Fibroblast of pulmonary artery (primary cell): ENCODE results near the gene HSDL1.

Source experiments
- DNase-seq: peaks from one replicate; pipeline ENCODE4 v3.0.0-alpha.2; 2010; ENCODE audit warnings: low read depth
- H3K4me3 ChIP-seq: replicated peaks from 2 replicates; pipeline ENCODE4 v1.5.1; 2011; ENCODE audit warnings: low read depth, mild to moderate bottlenecking, control low read depth, low read length, moderate library complexity
- CTCF ChIP-seq: IDR thresholded peaks from 2 replicates; pipeline ENCODE4 v1.5.1; 2011; ENCODE audit warnings: mild to moderate bottlenecking, control low read depth, low read length, inconsistent platforms; ENCODE audit errors: missing control alignments

Gene HSDL1

DNA sequence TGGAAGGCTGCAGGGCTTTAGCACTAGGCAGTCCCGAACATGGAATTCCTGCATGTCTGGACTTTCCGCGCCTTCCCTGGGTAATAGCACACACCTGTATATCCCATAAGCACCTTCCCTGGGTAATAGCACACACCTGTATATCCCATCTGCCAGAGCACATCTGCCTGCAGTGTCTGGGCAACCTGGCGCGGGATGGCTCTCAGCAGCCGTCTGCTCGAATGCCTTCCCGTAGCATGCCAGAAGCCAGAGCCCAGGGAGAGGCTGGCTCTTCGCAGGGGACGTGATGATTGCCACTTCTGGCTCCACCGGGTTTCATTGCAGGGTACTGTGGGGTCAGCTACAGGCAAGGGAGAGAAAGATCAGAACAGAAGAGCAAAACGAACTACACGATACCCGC, 49.5 kb downstream of the HSDL1 start:
- no peak for TF ChIP-seq CTCF
- no peak for DNase-seq
- no peak overlapping the region for H3K4me3 ChIP-seq

- DNase-seq = no peak
- TF ChIP-seq CTCF = no peak
- H3K4me3 ChIP-seq = no peak overlapping the region
Observed at GRCh38 chr16:84093879-84094270, 51.1 kb downstream of the HSDL1 start.

DNA sequence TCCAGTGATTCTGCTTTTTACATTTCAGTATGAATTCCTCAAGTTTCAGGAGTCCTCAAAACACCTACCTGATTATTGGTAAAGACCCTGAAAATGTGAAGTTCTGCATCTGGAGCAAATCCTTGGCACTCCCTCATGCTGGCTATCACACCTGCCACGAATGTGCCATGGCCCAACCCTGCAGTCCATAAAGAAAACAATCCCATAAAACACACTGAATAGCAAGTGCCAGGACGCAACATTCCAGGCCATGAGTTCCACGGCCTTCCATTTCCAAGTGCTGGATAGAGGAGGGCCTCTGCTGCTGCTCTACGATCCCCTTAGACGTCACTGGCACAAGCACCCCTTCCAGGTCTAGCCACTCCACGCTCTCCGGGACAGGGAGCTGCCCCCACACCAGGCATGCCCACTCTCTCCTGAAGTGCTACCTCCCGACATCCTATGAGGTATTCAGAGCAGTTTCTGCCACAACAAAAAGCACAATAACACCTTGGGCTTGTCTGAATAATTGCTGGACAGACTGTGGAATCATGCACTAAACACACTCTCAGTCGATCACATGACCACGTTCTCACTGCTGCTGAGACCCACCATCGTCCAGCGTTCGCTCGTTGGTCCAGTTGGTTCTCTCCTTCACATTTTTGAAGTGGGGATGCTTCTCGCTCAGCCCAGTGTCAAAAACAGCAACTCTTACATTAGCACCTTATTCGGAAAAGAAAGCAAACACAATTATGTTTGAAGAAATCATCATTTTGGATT, 51.7 kb downstream of the HSDL1 start:
- DNase-seq = no peak
- no peak overlapping the region for H3K4me3 ChIP-seq
- no peak for TF ChIP-seq CTCF

GRCh38 chr16:84091460-84091859, 53.5 kb downstream of the HSDL1 start:
- TF ChIP-seq CTCF = no peak
- DNase-seq = no peak
- H3K4me3 ChIP-seq = no peak overlapping the region

GRCh38 chr16:84090211-84090610, 54.8 kb downstream of the HSDL1 start:
- TF ChIP-seq CTCF = no peak
- no peak overlapping the region for H3K4me3 ChIP-seq
- DNase-seq = no peak

- H3K4me3 ChIP-seq = no peak overlapping the region
- no peak for DNase-seq
- TF ChIP-seq CTCF = no peak
Observed at GRCh38 chr16:84088695-84089395, 56.1 kb downstream of the HSDL1 start.
